B cell (primary cell): ENCODE data around the gene CGB3. TPM values are rescaled to one million over a fixed set of nuclear protein-coding genes. Genes with fewer than 3 reads are reported as not detected.

Experiments used
- ATAC-seq: fragments of 200-7000 bp; cut with Tn5 transposase; one replicate; pipeline ENCODE4 v1.10.0; 2021; ENCODE audit warnings: low read depth, mild to moderate bottlenecking, moderate number of reproducible peaks, moderate library complexity
- CTCF ChIA-PET: fragments of 350-600 bp; sonication (Branson Sonifier 250); formaldehyde crosslinking; loops from one replicate; lab custom pipeline; 2021; ENCODE audit warnings: antibody characterized with exemption, inconsistent platforms; lab: Charles Lee
- POLR2A ChIA-PET: fragments of 350-600 bp; sonication (Branson Sonifier 250); formaldehyde crosslinking; loops from one replicate; lab custom pipeline; 2021; ENCODE audit warnings: antibody characterized with exemption; lab: Charles Lee
- DNase-seq: peaks from one replicate; pipeline ENCODE4 v3.0.0; 2013
- H2AFZ ChIP-seq: 2 replicates; pipeline ENCODE4 v1.6.1; 2012; ENCODE audit warnings: mild to moderate bottlenecking, low read depth, low read length; ENCODE audit not compliant: insufficient read depth, poor library complexity, severe bottlenecking
- H3K27ac ChIP-seq, 2 donors: 1 replicate in 1 of 2; 2 replicates in 1 of 2; pipeline ENCODE4 v1.5.1; 2012 to 2013; ENCODE audit warnings: low read length in 2 of 2, mild to moderate bottlenecking in 2 of 2, moderate library complexity in 1 of 2
- H3K27me3 ChIP-seq, 4 experiments: fragments of 200-600 bp in 1 of 4; sonication (generic) in 1 of 4; replicated peaks in 1 of 4; 1 replicate in 2 of 4; 2 replicates in 2 of 4; pipeline versions ENCODE4 v1.6.1 to v1.7.0; 2013 to 2016; ENCODE audit warnings: low read length in 3 of 4, mild to moderate bottlenecking in 2 of 4, mixed read lengths in 1 of 4, moderate library complexity in 1 of 4; ENCODE audit not compliant: insufficient read depth in 4 of 4, control insufficient read depth in 3 of 4; ENCODE audit errors: control extremely low read depth in 1 of 4
- H3K36me3 ChIP-seq, 2 experiments: replicated peaks in 1 of 2; 1 replicate in 1 of 2; 2 replicates in 1 of 2; pipeline versions ENCODE4 v1.6.1 to v1.7.1; 2013; ENCODE audit warnings: low read length in 1 of 2; ENCODE audit not compliant: insufficient read depth in 2 of 2, control insufficient read depth in 1 of 2; ENCODE audit errors: control extremely low read depth in 1 of 2, extremely low read depth in 1 of 2
- H3K4me1 ChIP-seq, 2 donors: fragments of 200-600 bp in 1 of 2; sonication (generic) in 1 of 2; 1 replicate in 1 of 2; 2 replicates in 1 of 2; pipeline versions ENCODE4 v1.5.1 to v1.6.1; 2013 to 2017; ENCODE audit warnings: low read length in 2 of 2; ENCODE audit not compliant: control insufficient read depth in 2 of 2, insufficient read depth in 2 of 2
- H3K4me2 ChIP-seq: replicated peaks from 2 replicates; pipeline ENCODE3; 2012; ENCODE audit warnings: mild to moderate bottlenecking, low read depth, low read length; ENCODE audit not compliant: poor library complexity, severe bottlenecking
- H3K4me3 ChIP-seq, 5 experiments: fragments of 200-600 bp in 1 of 5; sonication (generic) in 1 of 5; 1 replicate in 3 of 5; 2 replicates in 2 of 5; pipeline versions ENCODE4 v1.5.1 to v1.7.0; 2011 to 2016; ENCODE audit warnings: low read length in 4 of 5, mild to moderate bottlenecking in 4 of 5, low read depth in 2 of 5, control low read depth in 1 of 5, moderate library complexity in 1 of 5; ENCODE audit not compliant: insufficient read depth in 1 of 5; ENCODE audit errors: control extremely low read depth in 1 of 5, extremely low read depth in 1 of 5
- H3K79me2 ChIP-seq: fragments of 200-600 bp; sonication (generic); one replicate; pipeline ENCODE4 v1.6.0; 2016; ENCODE audit warnings: low read length; ENCODE audit not compliant: control insufficient read depth, insufficient read depth
- H3K9ac ChIP-seq: fragments of 200-600 bp; sonication (generic); 2 replicates; pipeline ENCODE4 v1.6.1; 2017; ENCODE audit warnings: mild to moderate bottlenecking, low read length, moderate library complexity
- H3K9me3 ChIP-seq, 3 donors: one replicate each; pipeline versions ENCODE4 v1.6.1 to v1.7.1; 2013; ENCODE audit warnings: low read length in 2 of 3; ENCODE audit not compliant: control insufficient read depth in 2 of 3, insufficient read depth in 1 of 3; ENCODE audit errors: control extremely low read depth in 1 of 3
- H4K20me1 ChIP-seq: 2 replicates; pipeline ENCODE4 v1.6.0; 2012; ENCODE audit warnings: mild to moderate bottlenecking, low read length; ENCODE audit not compliant: insufficient read depth, control insufficient read depth, poor library complexity, severe bottlenecking
- H3K27ac Mint-ChIP-seq: one replicate; pipeline ENCODE4 v1.8.0; 2021; ENCODE audit warnings: mixed read lengths
- H3K27me3 Mint-ChIP-seq: one replicate; pipeline ENCODE4 v1.8.0; 2021; ENCODE audit warnings: mixed read lengths
- H3K4me1 Mint-ChIP-seq: one replicate; pipeline ENCODE4 v1.8.0; 2021; ENCODE audit warnings: mixed read lengths
- H3K4me3 Mint-ChIP-seq: one replicate; pipeline ENCODE4 v1.8.0; 2021; ENCODE audit warnings: mixed read lengths
- H3K9me3 Mint-ChIP-seq: one replicate; pipeline ENCODE4 v1.8.0; 2022; ENCODE audit warnings: mixed read lengths; ENCODE audit not compliant: insufficient read depth
- CTCF ChIP-seq: fragments of 200-600 bp; IDR thresholded peaks from one replicate; pipeline ENCODE4 v1.8.0; 2022; ENCODE audit warnings: antibody characterized with exemption, mild to moderate bottlenecking
- EZH2 ChIP-seq: IDR thresholded peaks from 2 replicates; pipeline ENCODE4 v1.6.1; 2012; ENCODE audit warnings: borderline replicate concordance, low read depth, mild to moderate bottlenecking, moderate library complexity, low read length; ENCODE audit not compliant: insufficient read depth, poor library complexity, severe bottlenecking
- WGBS: methylation state at CpG from one replicate; pipeline ENCODE4 v1.1.5; 2013; ENCODE audit warnings: missing lambda C conversion rate; ENCODE audit not compliant: insufficient coverage; 5-methylcytosine and 5-hydroxymethylcytosine counted together
- intact Hi-C: fragments of 100-400 bp; cut with micrococcal nuclease; formaldehyde crosslinking; loops from one replicate; pipeline ENCODE4 v1.10.0; 2022
- polyA plus RNA-seq: library from polyadenylated mRNA; depleted of rRNA; stranded (reverse); fragments of >200 nt; gene quantifications from 2 replicates; pipeline ENCODE4 v1.2.3, GENCODE V29; 2012
- total RNA-seq, 2 donors: library from RNA; stranded (reverse); fragments of 120-200 nt in 1 of 2; gene quantifications; 1 replicate in 1 of 2; 2 replicates in 1 of 2; pipeline versions ENCODE4 v1.2.3 to v1.2.4, GENCODE V29; 2013 to 2022

Gene CGB3
- total and polyA plus RNA-seq, 2 donors (not counting 1 experiment from before 2014, with no cell fraction given), result not detected

DNA sequence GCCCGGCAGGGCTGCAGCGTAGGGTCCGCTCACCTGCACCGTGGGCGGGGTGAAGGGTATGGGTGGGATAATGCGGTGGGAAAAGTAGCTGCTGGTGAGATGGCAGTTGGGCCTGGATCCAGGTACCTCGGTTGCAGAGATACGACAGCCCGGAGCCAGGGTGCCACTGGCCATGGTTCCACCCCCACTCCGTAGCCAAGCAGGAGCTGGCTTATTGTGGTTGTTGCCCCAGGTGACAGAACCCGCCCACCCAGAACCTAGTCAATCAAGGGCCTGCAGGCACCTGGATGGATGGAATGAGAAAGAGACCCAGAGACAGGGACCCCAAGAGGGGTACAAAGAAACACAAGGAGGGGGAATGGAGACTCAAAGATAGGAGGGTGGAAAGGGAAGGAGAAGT lies 3.8 kb downstream of the CGB3 start:
- no peaks in the 10 kb centered on the region for H3K36me3 ChIP-seq
- intact Hi-C loops, result no loop called here
- no peaks in the 10 kb centered on the region for H3K9me3 Mint-ChIP-seq
- H3K4me1 Mint-ChIP-seq, result peaks cover 34% of the 10 kb centered on the region
- peak overlapping the region; percentile 89 for H3K4me3 Mint-ChIP-seq
- H3K9me3 ChIP-seq, result no peaks in the 10 kb centered on the region
- H3K79me2 ChIP-seq, result no peaks in the 10 kb centered on the region
- peaks cover 0 to 9% (median 2%) of the 10 kb centered on the region in 4 experiments for H3K27me3 ChIP-seq
- H3K4me1 ChIP-seq, result peaks cover 25 to 40% of the 10 kb centered on the region in 2 donors
- H4K20me1 ChIP-seq, result no peaks in the 10 kb centered on the region
- 90% methylated on average over 9 of the region's 11 CpGs for WGBS
- ChIA-PET POLR2A (interaction anchor here (0.6 to 1.4 kb wide), 4 partner anchors 23 to 232 kb away, joined by 4 to 5 read pairs (median 4); partner anchors contain the start of genes GYS1, LIN7B and RUVBL2), CTCF (interaction anchor here (1.0 kb wide), 1 partner anchor 50 kb away, joined by 3 read pairs; no protein-coding TSS in a partner anchor)
- no peak for TF ChIP-seq EZH2
- no peak for TF ChIP-seq CTCF
- no peak overlapping the region for H3K27ac Mint-ChIP-seq
- H3K4me3 ChIP-seq, result no peak overlapping the region
- no peak for DNase-seq
- no peak overlapping the region for H3K9ac ChIP-seq
- peak overlapping the region; percentile 32 for H3K4me2 ChIP-seq
- no peak overlapping the region for H3K27ac ChIP-seq
- no peak for ATAC-seq
- peaks cover 3% of the 10 kb centered on the region for H3K27me3 Mint-ChIP-seq
- no peak overlapping the region for H2AFZ ChIP-seq

GRCh38 chr19:49019242-49019932 lies 4.7 kb downstream of the CGB3 start:
- Mint-ChIP-seq H3K9me3 (no peaks in the 10 kb centered on the region), H3K4me1 (peaks cover 34% of the 10 kb centered on the region), H3K27me3 (no peaks in the 10 kb centered on the region), H3K27ac (peak overlapping the region; percentile 64), H3K4me3 (peak overlapping the region; percentile 89)
- H2AFZ ChIP-seq, result peak overlapping the region; percentile 88
- ATAC-seq (peak; percentile 61), DNase-seq (peak; percentile 78)
- H3K4me1 ChIP-seq, result peaks cover 25 to 40% of the 10 kb centered on the region in 2 donors
- H4K20me1 ChIP-seq, result no peaks in the 10 kb centered on the region
- peaks cover 0 to 4% of the 10 kb centered on the region in 2 experiments for H3K36me3 ChIP-seq
- no peaks in the 10 kb centered on the region for H3K79me2 ChIP-seq
- ChIA-PET CTCF (interaction anchor here (0.7 to 1.9 kb wide), 6 partner anchors 15 to 55 kb away, joined by 3 to 10 read pairs (median 3); no protein-coding TSS in a partner anchor), POLR2A (interaction anchor here (0.6 to 1.4 kb wide), 7 partner anchors 22 to 878 kb away, joined by 3 to 6 read pairs (median 4); partner anchors contain the start of genes GYS1, LIN7B and RUVBL2)
- H3K4me3 ChIP-seq, result peak overlapping the region in 4 of 5 experiments; percentile 52 to 73 (median 60)
- peaks cover 0 to 9% (median 2%) of the 10 kb centered on the region in 4 experiments for H3K27me3 ChIP-seq
- peak overlapping the region; percentile 72 for H3K9ac ChIP-seq
- WGBS, result 12% methylated on average over 39 of the region's 41 CpGs
- H3K9me3 ChIP-seq, result no peaks in the 10 kb centered on the region
- TF ChIP-seq EZH2, result no peak
- TF ChIP-seq CTCF, result no peak
- intact Hi-C loops, result loop anchor here (2.0 kb wide), 1 partner anchor 27 kb away; the partner anchor contains the start of genes GYS1 and RUVBL2
- H3K4me2 ChIP-seq, result peak overlapping the region; percentile 99
- no peak overlapping the region for H3K27ac ChIP-seq
